SU-DHL-6 (cell line): ENCODE results near the gene TMIGD2.

ENCODE experiments used
- CTCF ChIP-seq: fragments of 200-600 bp; sonication (generic); IDR thresholded peaks from one replicate; pipeline ENCODE4 v1.5.1; 2017; ENCODE audit warnings: antibody characterized with exemption, mild to moderate bottlenecking, low read length, moderate library complexity; ENCODE audit not compliant: insufficient read depth, poor library complexity, severe bottlenecking
- EZH2phosphoT487 ChIP-seq: fragments of 200-600 bp; sonication (generic), shearing (Covaris generic); conservative IDR thresholded peaks from 2 replicates; pipeline ENCODE4 v1.6.1; 2018; ENCODE audit warnings: mild to moderate bottlenecking, antibody characterized with exemption, low read length, moderate library complexity, mixed read lengths

- TF ChIP-seq CTCF = no peak
- no peak for TF ChIP-seq EZH2phosphoT487
These were observed 32.9 kb upstream of the TMIGD2 start for GRCh38 chr19:4334929-4335570.
